Fibroblast of skin of right quadriceps (primary cell): ENCODE measurements around the gene ULBP2.
"Not testable (repeated sequence)": the region's sequence is repeated elsewhere in the genome, so short reads cannot be mapped to it uniquely, and the experiment has no call there.

ENCODE experiments used
- DNase-seq: peaks from one replicate; pipeline ENCODE4 v3.0.0-alpha.2; 2013

The ULBP2 gene

DNA sequence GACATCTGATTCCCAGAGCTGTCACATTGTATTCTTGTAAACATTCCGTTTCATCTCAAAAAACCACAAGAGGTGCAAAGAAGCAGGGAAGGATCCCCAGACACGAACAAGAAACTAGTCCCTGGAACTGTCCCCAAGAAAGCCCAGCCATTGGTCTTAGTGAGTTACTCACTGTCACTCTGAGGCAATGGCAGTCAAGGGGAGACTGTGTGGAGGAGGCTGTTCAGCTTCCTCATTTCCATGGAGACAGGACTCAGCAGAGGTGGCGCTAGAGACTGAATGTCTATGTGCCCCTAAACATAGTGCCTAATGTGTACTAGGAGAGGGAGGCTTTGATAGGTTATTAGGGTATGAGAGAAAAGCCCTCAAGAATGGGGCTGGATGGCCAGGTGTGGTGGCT, 33.0 kb downstream of the ULBP2 start:
- DNase-seq, result no peak

DNA sequence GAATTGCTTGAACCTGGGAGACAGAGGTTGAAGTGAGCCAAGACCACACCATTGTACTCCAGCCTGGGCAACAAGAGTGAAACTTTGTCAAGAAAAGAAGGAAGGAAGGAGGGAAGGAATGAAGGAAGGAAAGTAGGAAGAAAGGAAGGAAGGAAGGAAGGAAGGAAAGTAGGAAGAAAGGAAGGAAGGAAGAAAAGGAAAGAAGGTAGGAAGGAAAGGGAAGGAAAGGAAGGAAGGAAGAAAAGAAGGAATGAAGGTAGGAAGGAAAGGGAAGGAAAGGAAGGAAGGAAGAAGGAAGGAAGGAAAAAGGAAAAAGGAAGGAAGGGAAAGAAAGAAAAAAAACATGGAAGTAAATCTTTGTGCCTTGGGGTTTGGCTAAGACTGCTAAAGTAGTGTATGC, 33.6 kb downstream of the ULBP2 start:
- DNase-seq, result no peak

DNA sequence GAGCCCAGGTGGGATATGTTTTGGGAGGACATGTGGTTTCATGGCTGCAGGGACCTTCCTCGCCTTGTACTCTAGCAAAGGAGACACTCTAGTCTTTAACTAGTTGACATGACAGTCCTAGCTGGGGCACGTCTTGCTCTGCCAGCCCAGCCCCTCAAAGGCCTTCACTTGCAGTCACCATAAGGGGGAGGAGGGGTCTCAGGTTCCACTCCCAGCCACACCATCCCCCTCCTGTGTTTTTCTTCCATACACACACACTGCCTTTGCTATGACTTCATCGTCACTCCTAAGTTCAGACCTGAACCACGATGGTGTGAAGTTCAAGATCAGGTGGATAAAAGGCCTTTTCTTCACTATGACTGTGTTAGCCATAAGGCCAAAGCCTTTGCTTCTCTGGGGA, 35.4 kb downstream of the ULBP2 start:
- DNase-seq, result no peak

DNA sequence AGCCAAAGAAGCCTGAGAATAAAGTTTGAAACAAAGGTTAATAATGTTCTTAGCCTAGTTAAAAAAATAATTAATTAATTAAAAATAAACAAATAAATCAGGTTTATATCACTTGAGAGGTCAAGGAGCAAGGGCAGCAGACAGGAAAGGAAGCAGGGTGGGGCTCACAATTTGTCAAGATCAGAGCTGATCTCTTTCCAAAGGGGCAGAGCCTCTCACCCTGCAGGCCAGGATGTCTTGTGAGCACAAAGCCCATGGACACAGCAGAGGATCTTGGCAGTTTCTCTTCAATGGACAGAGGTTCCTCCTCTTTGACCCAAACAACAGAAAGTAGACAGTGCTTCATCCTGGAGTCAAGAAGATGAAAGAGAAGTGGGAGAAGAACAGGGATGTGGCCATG, 36.8 kb downstream of the ULBP2 start:
- DNase-seq, result no peak

DNA sequence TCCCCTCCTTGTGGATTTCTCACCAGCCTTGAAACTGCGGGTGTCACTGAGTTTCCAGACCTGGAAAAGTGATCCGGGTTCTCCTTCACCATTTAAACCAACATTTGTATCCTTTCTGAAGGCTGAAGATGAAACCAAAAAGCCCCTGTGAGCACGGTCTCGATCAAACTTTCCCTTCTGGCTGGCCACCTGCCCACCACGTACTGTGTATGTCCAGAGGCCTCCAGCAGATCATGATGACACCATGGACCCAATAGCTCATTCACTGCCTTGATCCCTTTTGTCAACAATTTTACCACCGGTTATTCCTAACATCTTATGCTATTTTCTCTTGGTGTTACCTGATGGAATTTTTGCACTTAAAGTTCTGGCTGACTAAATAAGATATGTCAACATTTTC, 37.5 kb downstream of the ULBP2 start:
- DNase-seq, result no peak

DNA sequence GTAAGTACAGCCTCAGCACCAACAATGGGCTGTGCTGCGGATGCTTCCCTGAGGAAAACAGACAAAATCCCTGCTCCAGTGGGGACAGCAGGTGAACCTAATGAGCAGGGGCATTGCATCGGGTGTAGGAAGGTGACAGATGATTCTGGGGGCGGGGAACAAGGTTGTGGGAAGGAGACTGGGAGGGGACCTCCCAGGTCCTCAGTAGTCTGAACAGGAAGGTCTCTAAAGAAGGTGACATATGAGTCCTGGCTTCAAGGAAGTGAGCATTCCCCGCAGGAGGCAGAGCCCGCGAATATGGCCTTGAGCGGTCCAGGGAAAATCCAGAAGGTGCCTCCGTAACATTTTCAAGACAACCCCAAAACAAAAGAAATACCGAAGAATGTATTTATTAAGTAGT, 41.3 kb downstream of the ULBP2 start:
- DNase-seq, result no peak

DNA sequence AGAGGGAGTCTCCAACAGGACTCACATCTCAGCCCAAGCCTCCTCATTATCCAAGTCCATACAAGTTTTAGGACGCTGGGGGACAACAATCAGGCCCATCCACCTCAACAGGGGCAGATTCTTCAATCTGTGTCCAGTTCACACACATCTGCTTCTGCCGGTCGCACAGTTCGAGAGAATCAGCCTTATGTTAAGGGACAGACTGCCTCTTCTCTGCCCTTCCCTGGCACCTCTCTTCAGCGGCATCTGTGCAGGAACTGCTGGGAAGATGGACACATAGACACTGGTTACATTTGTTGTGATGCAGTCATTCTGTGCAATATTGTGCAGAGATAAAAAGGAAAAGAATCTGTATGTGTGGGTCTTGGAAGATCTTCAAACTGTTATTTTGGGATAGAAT, 43.0 kb downstream of the ULBP2 start:
- no peak for DNase-seq

DNA sequence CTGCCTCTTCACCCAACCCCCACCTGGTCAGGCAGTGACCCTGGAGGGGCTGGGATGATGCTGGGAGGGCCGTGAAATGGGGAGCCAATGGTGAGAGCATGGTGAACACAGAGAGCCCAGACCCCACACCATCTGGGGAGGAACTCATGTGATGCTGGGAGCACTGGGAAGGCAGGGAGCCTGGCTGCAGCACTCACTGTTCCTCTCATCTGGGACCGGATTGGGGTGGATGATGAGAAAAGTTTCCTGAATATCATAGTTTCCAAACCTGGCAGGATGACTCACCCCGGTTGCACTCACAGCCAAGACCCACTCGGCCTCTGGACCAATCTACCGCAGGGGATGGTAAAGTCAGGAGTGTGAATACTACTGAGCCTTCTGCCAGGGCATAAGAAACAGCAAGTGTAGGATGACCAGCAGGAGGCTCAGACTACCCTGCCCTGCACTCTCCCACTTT, 43.7 kb downstream of the ULBP2 start:
- no peak for DNase-seq

DNA sequence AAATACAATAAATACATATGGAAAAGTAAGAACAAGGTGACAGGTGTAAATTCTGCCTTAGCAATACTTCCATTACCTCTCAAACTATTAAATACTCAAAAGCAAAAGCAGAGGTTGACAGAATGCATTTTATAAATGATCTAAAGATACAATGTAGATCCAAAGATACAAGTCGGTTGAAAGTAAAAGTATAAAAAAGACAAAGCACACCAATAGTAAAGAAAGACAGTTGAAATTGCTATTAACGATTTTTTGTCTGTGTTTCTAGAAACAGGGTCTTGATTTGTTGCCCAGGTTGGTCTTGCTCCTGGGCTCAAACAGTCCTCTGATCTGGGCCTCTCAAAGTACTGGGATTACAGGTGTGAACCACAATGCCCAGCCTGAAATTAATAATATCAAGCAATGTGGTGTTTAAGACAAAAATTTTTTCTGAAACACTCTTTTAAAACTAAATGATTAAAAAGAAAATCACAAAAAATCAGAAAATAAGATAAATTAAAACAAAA, 45.8 kb downstream of the ULBP2 start:
- DNase-seq, result no peak

DNA sequence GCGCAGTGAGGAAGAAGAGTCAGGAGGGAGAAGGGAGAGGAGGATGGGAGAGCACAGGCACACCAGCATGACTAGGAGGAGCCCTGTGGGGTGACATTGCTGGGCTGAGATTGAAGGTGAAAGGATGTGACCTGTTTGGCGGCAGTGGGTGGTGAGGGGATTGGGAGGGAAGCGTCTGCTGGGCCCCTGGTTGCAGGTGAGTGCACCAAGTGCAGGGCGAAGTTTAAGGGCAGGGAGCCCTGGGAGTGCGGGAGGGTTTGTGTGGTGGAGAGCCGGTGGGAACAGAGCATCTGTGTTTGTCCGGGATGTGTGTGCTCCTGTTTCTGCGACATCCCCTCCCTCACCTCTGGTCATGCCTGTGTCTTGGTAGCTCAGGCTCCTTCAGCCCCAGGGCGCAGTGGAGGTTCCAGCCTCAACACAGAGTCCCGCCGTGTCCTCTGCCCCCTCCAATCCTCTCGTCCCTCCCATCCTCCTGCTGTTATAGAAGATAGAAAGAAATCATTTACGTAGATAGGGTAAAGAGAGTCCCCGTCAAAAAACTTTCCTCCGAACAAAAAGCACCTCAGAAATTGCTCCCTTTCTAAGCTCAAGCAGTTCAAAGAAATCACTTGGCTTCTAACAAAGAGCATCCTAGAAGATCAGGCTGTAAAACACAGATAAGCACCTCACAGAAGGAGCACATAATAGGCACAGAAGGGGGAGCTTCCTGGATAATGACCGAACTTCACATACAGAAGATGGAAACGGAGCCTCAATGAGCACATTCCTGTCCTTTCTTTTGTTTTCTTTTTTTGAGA, 46.9 kb downstream of the ULBP2 start:
- no peak for DNase-seq

DNA sequence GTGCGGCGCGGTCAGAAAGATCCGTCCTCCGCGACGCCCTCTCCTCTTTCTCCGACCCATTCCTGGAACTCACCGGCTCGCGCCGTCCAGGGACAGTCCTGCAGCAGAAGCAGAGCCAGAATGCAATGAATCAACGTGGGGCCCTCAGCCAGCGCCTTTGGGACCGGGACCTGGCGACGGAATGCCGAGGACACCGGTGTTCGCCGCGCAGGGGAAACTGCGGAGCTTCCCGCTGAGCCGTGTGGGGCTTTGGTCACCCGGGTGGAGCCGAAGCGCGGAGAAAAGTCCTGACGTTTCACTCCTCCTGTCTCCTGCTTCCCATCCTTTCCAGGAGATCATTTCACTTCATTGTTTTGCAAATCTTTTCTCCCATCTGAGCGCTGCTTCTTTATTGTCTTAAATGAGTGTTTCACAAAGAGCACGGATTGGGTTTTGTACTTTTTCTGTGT, 48.4 kb downstream of the ULBP2 start:
- DNase-seq, result no peak

DNA sequence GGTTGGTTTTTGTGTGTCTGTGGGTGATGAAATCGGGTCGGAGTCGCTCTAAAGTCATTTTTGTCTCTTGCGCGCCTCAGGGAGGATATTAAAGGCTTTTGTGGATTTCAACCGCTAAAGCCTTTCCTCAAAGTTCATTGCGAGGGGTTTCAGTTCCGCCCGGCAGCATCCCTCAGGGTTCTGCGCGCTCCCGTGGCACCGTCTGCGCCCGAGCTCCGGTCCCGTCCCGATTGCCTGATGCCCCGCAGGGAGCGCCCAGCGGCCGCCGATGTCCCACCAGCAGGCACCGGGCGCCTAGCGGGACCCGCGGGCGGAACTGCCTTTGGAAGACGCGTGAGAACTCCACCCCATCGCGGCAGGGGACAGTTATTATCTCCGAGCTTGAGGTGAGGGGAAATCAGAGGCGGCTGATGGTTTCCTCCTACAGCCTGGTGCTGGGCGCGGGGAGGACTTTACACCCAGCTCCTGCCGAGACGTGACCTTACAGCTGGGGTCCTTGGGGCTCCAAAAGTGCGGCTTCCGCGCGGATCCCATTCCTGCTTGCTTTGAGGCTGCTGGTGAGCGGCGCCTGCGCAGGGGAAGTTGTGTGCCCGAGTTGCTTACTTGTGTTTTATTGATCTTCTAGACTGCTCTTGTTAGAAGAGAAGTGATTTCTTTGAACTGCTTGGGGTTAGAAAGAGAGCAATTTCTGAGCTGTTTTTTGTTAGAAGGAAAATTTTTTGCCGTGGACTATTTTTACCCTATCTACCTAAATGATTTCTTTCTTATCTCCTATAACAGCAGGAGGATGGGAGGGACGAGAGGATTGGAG, 49.1 kb downstream of the ULBP2 start:
- DNase-seq, result no peak

DNA sequence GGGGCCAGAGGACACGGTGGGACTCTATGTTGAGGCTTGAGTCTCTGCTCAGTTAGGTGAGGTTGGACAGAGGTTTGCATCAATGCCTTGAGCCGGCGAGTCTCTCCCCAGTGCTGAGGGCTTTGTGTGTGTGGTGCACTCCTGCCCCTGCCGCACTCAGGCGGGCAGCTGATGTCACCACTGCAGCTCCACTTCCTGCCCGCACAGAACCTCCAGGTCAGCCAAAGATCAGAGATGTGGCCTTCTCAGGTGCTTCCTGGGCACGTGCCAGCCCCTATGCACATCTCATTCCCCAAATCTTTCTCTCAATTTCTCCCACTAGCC, 49.6 kb downstream of the ULBP2 start:
- DNase-seq, result not testable (repeated sequence)

DNA sequence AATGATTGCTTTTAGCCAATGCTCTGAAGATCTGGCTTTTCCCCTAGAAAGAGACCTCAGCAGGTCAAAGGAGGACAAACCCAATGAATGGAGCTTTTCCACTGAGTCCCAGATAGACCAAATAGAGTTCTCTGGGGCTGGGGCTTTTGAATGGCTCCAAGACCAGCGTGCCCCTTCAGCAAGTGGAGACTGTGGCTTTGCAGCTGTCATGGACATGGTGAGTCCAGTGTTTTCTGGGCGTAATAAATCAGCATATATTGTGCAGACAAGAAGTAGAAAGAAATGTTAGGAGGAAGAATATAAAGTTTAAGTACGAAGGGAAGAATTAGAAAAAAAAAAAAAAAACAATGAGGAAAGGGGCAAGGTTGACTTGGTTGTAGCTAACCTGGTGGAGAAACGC, 50.0 kb downstream of the ULBP2 start:
- no peak for DNase-seq

DNA sequence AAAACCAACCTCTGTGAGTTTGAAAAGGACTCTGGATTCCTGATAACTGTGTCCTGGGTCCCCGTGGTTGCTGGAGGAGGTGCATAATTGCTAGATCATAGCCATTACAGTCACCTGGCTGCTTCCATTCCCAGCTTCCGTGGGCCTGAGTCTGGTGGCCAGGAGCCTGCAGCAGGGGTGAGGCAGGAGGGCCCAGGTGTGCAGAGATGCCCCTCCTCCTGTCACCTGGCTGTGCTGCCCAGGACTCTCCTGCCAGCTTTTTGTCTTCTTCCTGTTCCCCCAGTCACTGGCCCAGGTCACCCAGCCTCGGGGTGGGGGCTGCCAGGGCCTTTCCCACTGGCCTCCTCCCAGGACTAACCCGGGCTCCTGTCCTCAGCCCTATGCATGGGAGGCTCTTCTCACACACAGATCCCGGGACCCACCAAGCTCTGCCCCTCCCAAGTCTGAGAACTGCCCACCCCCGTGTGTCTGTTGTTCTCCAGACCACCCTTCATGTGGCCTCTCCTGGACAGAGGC, 53.5 kb downstream of the ULBP2 start:
- no peak for DNase-seq

DNA sequence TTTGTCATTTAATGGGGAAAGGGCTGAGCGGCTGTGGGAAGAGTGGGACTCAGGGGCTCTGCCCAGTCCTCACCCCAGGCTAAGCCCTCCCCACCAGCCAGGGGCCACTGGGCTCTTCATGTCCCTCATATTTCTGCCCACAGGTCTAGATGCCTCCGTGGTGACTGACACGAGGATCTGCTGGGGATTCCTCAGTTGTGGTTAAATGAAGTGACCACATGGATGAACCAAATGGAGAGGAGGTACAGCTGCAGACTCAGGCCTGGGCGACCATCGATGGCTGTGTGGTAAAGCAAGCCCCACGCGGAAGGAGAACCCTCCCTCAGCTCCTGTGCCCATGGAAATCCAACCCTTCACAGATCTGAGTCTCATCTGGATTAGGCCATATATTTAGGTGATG, 54.2 kb downstream of the ULBP2 start:
- no peak for DNase-seq
